Measurements from ENCODE around the gene ATP10D. TPM values are rescaled to one million over a fixed set of nuclear protein-coding genes. Genes with fewer than 3 reads are reported as not detected.

Gene ATP10D
- total RNA-seq, 1 donor from 2014 or later: 11.6 TPM

GRCh38 chr4:47640911-47641310 is 155.8 kb downstream of the ATP10D start:
- no peak for DNase-seq (ENCODE audit: low spot score)
- intact Hi-C loops (cut with DNase I): no loop called here

- intact Hi-C loops (cut with DNase I): no loop called here
- DNase-seq (ENCODE audit: low spot score): no peak
Measured at GRCh38 chr4:47641755-47642154, 156.7 kb downstream of the ATP10D start.

- no peak for DNase-seq (ENCODE audit: low spot score)
- intact Hi-C loops (cut with DNase I): no loop called here
Measured at GRCh38 chr4:47642191-47642830, 157.2 kb downstream of the ATP10D start.

Other genes starting within 250 kb of the ATP10D start
- gene COMMD8, start 21.6 kb upstream of the ATP10D start, total RNA-seq: 21.1 TPM

Measured in cardiac septum (tissue), 1 donor.